ENCODE data around the gene RAB40AL. TPM values are rescaled to one million over a fixed set of nuclear protein-coding genes. Genes with fewer than 3 reads are reported as not detected.
"Not testable (repeated sequence)": the region's sequence is repeated elsewhere in the genome, so short reads cannot be mapped to it uniquely, and the experiment has no call there.

RAB40AL gene
- under 1 TPM; 0.61 to 0.64 TPM for total RNA-seq

GRCh38 chrX:102936972-102937371, at the start of gene RAB40AL:
RAB40AL (plus strand) TSS chrX:102937272; CDS start chrX:102937319, 47 bp downstream.
- H3K9me3 Mint-ChIP-seq; H3K27ac Mint-ChIP-seq; H3K4me3 Mint-ChIP-seq; H3K27me3 Mint-ChIP-seq; H3K36me3 Mint-ChIP-seq (ENCODE audit: low read depth); ATAC-seq (replicated peaks); H3K4me1 Mint-ChIP-seq: not testable (repeated sequence)

- no peak for ATAC-seq (replicated peaks)
- no peaks in the 10 kb centered on the region for H3K9me3 Mint-ChIP-seq
- H3K27me3 Mint-ChIP-seq, result no peaks in the 10 kb centered on the region
- H3K36me3 Mint-ChIP-seq (ENCODE audit: low read depth), result no peaks in the 10 kb centered on the region
- H3K4me1 Mint-ChIP-seq, result no peaks in the 10 kb centered on the region
- H3K27ac Mint-ChIP-seq, result no peak overlapping the region
- H3K4me3 Mint-ChIP-seq, result no peak overlapping the region
Measured at GRCh38 chrX:102887687-102888086, 49.4 kb upstream of the RAB40AL start.

GRCh38 chrX:102892103-102892502, 45.0 kb upstream of the RAB40AL start:
- H3K9me3 Mint-ChIP-seq, result no peaks in the 10 kb centered on the region
- H3K36me3 Mint-ChIP-seq (ENCODE audit: low read depth), result no peaks in the 10 kb centered on the region
- no peak overlapping the region for H3K4me3 Mint-ChIP-seq
- no peak overlapping the region for H3K27ac Mint-ChIP-seq
- H3K27me3 Mint-ChIP-seq, result no peaks in the 10 kb centered on the region
- ATAC-seq (replicated peaks), result no peak
- no peaks in the 10 kb centered on the region for H3K4me1 Mint-ChIP-seq

- H3K4me3 Mint-ChIP-seq, result peak overlapping the region; percentile 49
- peaks cover 5% of the 10 kb centered on the region for H3K4me1 Mint-ChIP-seq
- no peaks in the 10 kb centered on the region for H3K27me3 Mint-ChIP-seq
- peak; percentile 76 for ATAC-seq (replicated peaks)
- no peaks in the 10 kb centered on the region for H3K9me3 Mint-ChIP-seq
- peaks cover 10% of the 10 kb centered on the region for H3K36me3 Mint-ChIP-seq (ENCODE audit: low read depth)
- H3K27ac Mint-ChIP-seq, result no peak overlapping the region
Measured at GRCh38 chrX:102899940-102900916, 36.8 kb upstream of the RAB40AL start.

- no peak for ATAC-seq (replicated peaks)
- Mint-ChIP-seq H3K27me3 (no peaks in the 10 kb centered on the region), H3K36me3 (ENCODE audit: low read depth) (peaks cover 23% of the 10 kb centered on the region), H3K4me3 (no peak overlapping the region), H3K9me3 (no peaks in the 10 kb centered on the region), H3K4me1 (peaks cover 5% of the 10 kb centered on the region), H3K27ac (no peak overlapping the region)
Measured at GRCh38 chrX:102902355-102902754, 34.7 kb upstream of the RAB40AL start.

- H3K4me3 Mint-ChIP-seq, result no peak overlapping the region
- no peaks in the 10 kb centered on the region for H3K9me3 Mint-ChIP-seq
- H3K4me1 Mint-ChIP-seq, result no peaks in the 10 kb centered on the region
- H3K27me3 Mint-ChIP-seq, result no peaks in the 10 kb centered on the region
- no peak for ATAC-seq (replicated peaks)
- H3K36me3 Mint-ChIP-seq (ENCODE audit: low read depth), result no peaks in the 10 kb centered on the region
- H3K27ac Mint-ChIP-seq, result no peak overlapping the region
Measured at GRCh38 chrX:102930990-102931756, 5.9 kb upstream of the RAB40AL start.

GRCh38 chrX:102934624-102935023, 2.4 kb upstream of the RAB40AL start:
- Mint-ChIP-seq H3K9me3 (no peaks in the 10 kb centered on the region), H3K4me3 (no peak overlapping the region), H3K4me1 (no peaks in the 10 kb centered on the region), H3K27ac (no peak overlapping the region), H3K36me3 (ENCODE audit: low read depth) (no peaks in the 10 kb centered on the region), H3K27me3 (no peaks in the 10 kb centered on the region)
- ATAC-seq (replicated peaks), result no peak

- H3K4me3 Mint-ChIP-seq, result peak overlapping the region; percentile 67
- H3K36me3 Mint-ChIP-seq (ENCODE audit: low read depth), result no peaks in the 10 kb centered on the region
- no peaks in the 10 kb centered on the region for H3K9me3 Mint-ChIP-seq
- no peaks in the 10 kb centered on the region for H3K27me3 Mint-ChIP-seq
- no peak overlapping the region for H3K27ac Mint-ChIP-seq
- peak; percentile 59 for ATAC-seq (replicated peaks)
- peaks cover 5% of the 10 kb centered on the region for H3K4me1 Mint-ChIP-seq
Measured at GRCh38 chrX:102950908-102951866, 14.1 kb downstream of the RAB40AL start.

GRCh38 chrX:102957751-102958150, 20.7 kb downstream of the RAB40AL start:
- Mint-ChIP-seq H3K4me3 (no peak overlapping the region), H3K36me3 (ENCODE audit: low read depth) (no peaks in the 10 kb centered on the region), H3K9me3 (no peaks in the 10 kb centered on the region), H3K4me1 (no peaks in the 10 kb centered on the region), H3K27ac (no peak overlapping the region), H3K27me3 (no peaks in the 10 kb centered on the region)
- ATAC-seq (replicated peaks), result no peak

- H3K9me3 Mint-ChIP-seq, result no peaks in the 10 kb centered on the region
- no peak overlapping the region for H3K4me3 Mint-ChIP-seq
- ATAC-seq (replicated peaks), result no peak
- H3K27me3 Mint-ChIP-seq, result no peaks in the 10 kb centered on the region
- no peak overlapping the region for H3K27ac Mint-ChIP-seq
- no peaks in the 10 kb centered on the region for H3K36me3 Mint-ChIP-seq (ENCODE audit: low read depth)
- H3K4me1 Mint-ChIP-seq, result no peaks in the 10 kb centered on the region
Measured at GRCh38 chrX:102958794-102959193, 21.7 kb downstream of the RAB40AL start.

- no peak for ATAC-seq (replicated peaks)
- H3K9me3 Mint-ChIP-seq, result no peaks in the 10 kb centered on the region
- H3K4me1 Mint-ChIP-seq, result no peaks in the 10 kb centered on the region
- no peak overlapping the region for H3K4me3 Mint-ChIP-seq
- no peaks in the 10 kb centered on the region for H3K36me3 Mint-ChIP-seq (ENCODE audit: low read depth)
- no peak overlapping the region for H3K27ac Mint-ChIP-seq
- H3K27me3 Mint-ChIP-seq, result no peaks in the 10 kb centered on the region
Measured at GRCh38 chrX:102959471-102959870, 22.4 kb downstream of the RAB40AL start.

- Mint-ChIP-seq H3K4me1 (no peaks in the 10 kb centered on the region), H3K9me3 (no peaks in the 10 kb centered on the region), H3K27ac (no peak overlapping the region), H3K36me3 (ENCODE audit: low read depth) (no peaks in the 10 kb centered on the region), H3K4me3 (no peak overlapping the region), H3K27me3 (no peaks in the 10 kb centered on the region)
- no peak for ATAC-seq (replicated peaks)
Measured at GRCh38 chrX:102963955-102964354, 26.9 kb downstream of the RAB40AL start.

- no peaks in the 10 kb centered on the region for H3K27me3 Mint-ChIP-seq
- H3K27ac Mint-ChIP-seq, result no peak overlapping the region
- H3K9me3 Mint-ChIP-seq, result no peaks in the 10 kb centered on the region
- ATAC-seq (replicated peaks), result no peak
- H3K4me3 Mint-ChIP-seq, result no peak overlapping the region
- H3K36me3 Mint-ChIP-seq (ENCODE audit: low read depth), result no peaks in the 10 kb centered on the region
- H3K4me1 Mint-ChIP-seq, result no peaks in the 10 kb centered on the region
Measured at GRCh38 chrX:102964940-102965339, 27.9 kb downstream of the RAB40AL start.

- Mint-ChIP-seq H3K36me3 (ENCODE audit: low read depth) (no peaks in the 10 kb centered on the region), H3K9me3 (peaks cover 7% of the 10 kb centered on the region), H3K27me3 (no peaks in the 10 kb centered on the region), H3K4me1 (no peaks in the 10 kb centered on the region), H3K4me3 (no peak overlapping the region), H3K27ac (no peak overlapping the region)
- ATAC-seq (replicated peaks), result no peak
Measured at GRCh38 chrX:102966701-102967100, 29.6 kb downstream of the RAB40AL start.

All from activated T-helper 17 cell treated with anti-CD3 and anti-CD28 coated beads, Interleukin-2, amount 50 U/mL, for 72 hours (primary cell).